Measurements from ENCODE around the gene ALG6. TPM values are rescaled to one million over a fixed set of nuclear protein-coding genes. Genes with fewer than 3 reads are reported as not detected.

ALG6 gene
- total RNA-seq, 1 experiment from 2014 or later = 5.4 TPM

DNA sequence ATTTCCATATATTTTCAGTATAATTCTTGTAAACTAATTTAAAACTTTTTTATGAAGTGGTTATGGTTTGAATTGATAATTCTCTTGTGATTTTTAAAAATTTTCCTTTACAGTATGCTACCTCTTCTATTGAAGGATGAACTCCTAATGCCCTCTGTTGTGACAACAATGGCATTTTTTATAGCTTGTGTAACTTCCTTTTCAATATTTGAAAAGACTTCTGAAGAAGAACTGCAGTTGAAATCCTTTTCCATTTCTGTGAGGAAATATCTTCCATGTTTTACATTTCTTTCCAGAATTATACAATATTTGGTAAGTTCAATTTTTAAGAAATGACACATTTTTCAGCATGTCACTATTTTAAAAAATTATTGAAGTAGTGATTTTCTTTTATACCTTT is 61.4 kb downstream of the ALG6 start:
- H3K4me1 Mint-ChIP-seq (ENCODE audit: insufficient read depth, unreplicated experiment) = no peaks in the 10 kb centered on the region
- CTCF ChIA-PET = interaction anchor here (0.7 kb wide), 1 partner anchor 101 kb away, joined by 3 read pairs; no protein-coding TSS in a partner anchor
- H3K27me3 Mint-ChIP-seq (ENCODE audit: insufficient read depth, unreplicated experiment) = no peaks in the 10 kb centered on the region
- no TSS peak for BruUV-seq (replicated peaks)
- no peak overlapping the region for H3K27ac Mint-ChIP-seq (ENCODE audit: low read depth, unreplicated experiment)
- POLR2A ChIA-PET = no interaction called here
- H3K9me3 Mint-ChIP-seq (ENCODE audit: unreplicated experiment) = peaks cover 5% of the 10 kb centered on the region
- no peak overlapping the region for H3K4me3 Mint-ChIP-seq (ENCODE audit: unreplicated experiment)
- DNase-seq (ENCODE audit: unreplicated experiment) = no peak
- intact Hi-C loops (cut with micrococcal nuclease) = no loop called here
- no peaks in the 10 kb centered on the region for H3K36me3 Mint-ChIP-seq (ENCODE audit: insufficient read depth, unreplicated experiment)
- TF ChIP-seq, protein P1, sequence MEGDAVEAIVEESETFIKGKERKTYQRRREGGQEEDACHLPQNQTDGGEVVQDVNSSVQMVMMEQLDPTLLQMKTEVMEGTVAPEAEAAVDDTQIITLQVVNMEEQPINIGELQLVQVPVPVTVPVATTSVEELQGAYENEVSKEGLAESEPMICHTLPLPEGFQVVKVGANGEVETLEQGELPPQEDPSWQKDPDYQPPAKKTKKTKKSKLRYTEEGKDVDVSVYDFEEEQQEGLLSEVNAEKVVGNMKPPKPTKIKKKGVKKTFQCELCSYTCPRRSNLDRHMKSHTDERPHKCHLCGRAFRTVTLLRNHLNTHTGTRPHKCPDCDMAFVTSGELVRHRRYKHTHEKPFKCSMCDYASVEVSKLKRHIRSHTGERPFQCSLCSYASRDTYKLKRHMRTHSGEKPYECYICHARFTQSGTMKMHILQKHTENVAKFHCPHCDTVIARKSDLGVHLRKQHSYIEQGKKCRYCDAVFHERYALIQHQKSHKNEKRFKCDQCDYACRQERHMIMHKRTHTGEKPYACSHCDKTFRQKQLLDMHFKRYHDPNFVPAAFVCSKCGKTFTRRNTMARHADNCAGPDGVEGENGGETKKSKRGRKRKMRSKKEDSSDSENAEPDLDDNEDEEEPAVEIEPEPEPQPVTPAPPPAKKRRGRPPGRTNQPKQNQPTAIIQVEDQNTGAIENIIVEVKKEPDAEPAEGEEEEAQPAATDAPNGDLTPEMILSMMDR (IDR thresholded peaks at IDR 0.05; ENCODE audit: unreplicated experiment) = no peak

- ChIA-PET POLR2A (no interaction called here), CTCF (interaction anchor here (1.0 kb wide), 1 partner anchor 12 kb away, joined by 3 read pairs; no protein-coding TSS in a partner anchor)
- H3K27ac Mint-ChIP-seq (ENCODE audit: low read depth, unreplicated experiment) = no peak overlapping the region
Measured at GRCh38 chr1:63429281-63429680, 61.9 kb downstream of the ALG6 start.

GRCh38 chr1:63435161-63435560 is 67.7 kb downstream of the ALG6 start:
- Mint-ChIP-seq H3K4me1 (ENCODE audit: insufficient read depth, unreplicated experiment) (no peaks in the 10 kb centered on the region), H3K27me3 (ENCODE audit: insufficient read depth, unreplicated experiment) (no peaks in the 10 kb centered on the region), H3K36me3 (ENCODE audit: insufficient read depth, unreplicated experiment) (no peaks in the 10 kb centered on the region), H3K27ac (ENCODE audit: low read depth, unreplicated experiment) (no peak overlapping the region), H3K4me3 (ENCODE audit: unreplicated experiment) (no peak overlapping the region), H3K9me3 (ENCODE audit: unreplicated experiment) (no peaks in the 10 kb centered on the region)
- intact Hi-C loops (cut with micrococcal nuclease) = no loop called here
- no peak for DNase-seq (ENCODE audit: unreplicated experiment)
- no TSS peak for BruUV-seq (replicated peaks)
- ChIA-PET CTCF (interaction anchor here (0.6 to 1.0 kb wide), 2 partner anchors 17 to 102 kb away, joined by 3 to 4 read pairs; no protein-coding TSS in a partner anchor), POLR2A (no interaction called here)
- TF ChIP-seq, protein P1 (IDR thresholded peaks at IDR 0.05; ENCODE audit: unreplicated experiment) = no peak

More at GRCh38 chr1:63429281-63429680, 61.9 kb downstream of the ALG6 start:
- Mint-ChIP-seq H3K4me1 (ENCODE audit: insufficient read depth, unreplicated experiment) (no peaks in the 10 kb centered on the region), H3K27me3 (ENCODE audit: insufficient read depth, unreplicated experiment) (no peaks in the 10 kb centered on the region), H3K9me3 (ENCODE audit: unreplicated experiment) (peaks cover 5% of the 10 kb centered on the region), H3K4me3 (ENCODE audit: unreplicated experiment) (no peak overlapping the region), H3K36me3 (ENCODE audit: insufficient read depth, unreplicated experiment) (no peaks in the 10 kb centered on the region)
- no TSS peak for BruUV-seq (replicated peaks)
- intact Hi-C loops (cut with micrococcal nuclease) = no loop called here
- TF ChIP-seq, protein P1 (IDR thresholded peaks at IDR 0.05; ENCODE audit: unreplicated experiment) = no peak
- DNase-seq (ENCODE audit: unreplicated experiment) = no peak

- Mint-ChIP-seq H3K4me1 (ENCODE audit: insufficient read depth, unreplicated experiment) (no peaks in the 10 kb centered on the region), H3K27ac (ENCODE audit: low read depth, unreplicated experiment) (no peak overlapping the region), H3K9me3 (ENCODE audit: unreplicated experiment) (no peaks in the 10 kb centered on the region), H3K27me3 (ENCODE audit: insufficient read depth, unreplicated experiment) (no peaks in the 10 kb centered on the region), H3K36me3 (ENCODE audit: insufficient read depth, unreplicated experiment) (peaks cover 14% of the 10 kb centered on the region), H3K4me3 (ENCODE audit: unreplicated experiment) (no peak overlapping the region)
- TF ChIP-seq, protein P1 (IDR thresholded peaks at IDR 0.05; ENCODE audit: unreplicated experiment) = no peak
- ChIA-PET CTCF (interaction anchor here (0.6 to 2.1 kb wide), 22 partner anchors 17 to 607 kb away, joined by 3 to 9 read pairs (median 3); no protein-coding TSS in a partner anchor), POLR2A (no interaction called here)
- BruUV-seq (replicated peaks) = no TSS peak
- intact Hi-C loops (cut with micrococcal nuclease) = loop anchor here (10.0 kb wide), 1 partner anchor 597 kb away; no protein-coding TSS in a partner anchor
- no peak for DNase-seq (ENCODE audit: unreplicated experiment)
Measured at GRCh38 chr1:63442141-63442475, 74.7 kb downstream of the ALG6 start.
